SKM-1 (cell line): ENCODE measurements around the gene JAK3.
"Not testable (repeated sequence)": the region's sequence is repeated elsewhere in the genome, so short reads cannot be mapped to it uniquely, and the experiment has no call there.

Experiments
- DNase-seq: peaks from one replicate; lab custom pipeline; 2025; ENCODE audit not compliant: unreplicated experiment; lab: John Stamatoyannopoulos, UW

Gene JAK3

GRCh38 chr19:17807731-17808316 lies 40.0 kb downstream of the JAK3 start:
- DNase-seq: no peak

GRCh38 chr19:17806945-17807344 lies 40.8 kb downstream of the JAK3 start:
- DNase-seq: no peak

GRCh38 chr19:17805427-17805826 lies 42.4 kb downstream of the JAK3 start:
- no peak for DNase-seq

- DNase-seq: no peak
Observed at GRCh38 chr19:17803264-17803896, 44.4 kb downstream of the JAK3 start.

- no peak for DNase-seq
Observed at GRCh38 chr19:17802137-17802858, 45.5 kb downstream of the JAK3 start.

GRCh38 chr19:17798599-17798998 lies 49.2 kb downstream of the JAK3 start:
- DNase-seq: not testable (repeated sequence)

GRCh38 chr19:17797424-17798201 lies 50.2 kb downstream of the JAK3 start:
- no peak for DNase-seq

GRCh38 chr19:17796838-17797423 lies 50.9 kb downstream of the JAK3 start:
- DNase-seq: no peak

- DNase-seq: no peak
Observed at GRCh38 chr19:17796013-17796837, 51.6 kb downstream of the JAK3 start.

GRCh38 chr19:17795495-17795856 lies 52.3 kb downstream of the JAK3 start:
- DNase-seq: no peak

GRCh38 chr19:17794731-17795494 lies 52.9 kb downstream of the JAK3 start, which contains the start of gene B3GNT3:
TSS of gene B3GNT3 (plus strand) at chr19:17795138. CDS start at chr19:17807808, 12,670 bp downstream.
- DNase-seq: no peak

GRCh38 chr19:17794412-17794730 lies 53.4 kb downstream of the JAK3 start:
- no peak for DNase-seq

- no peak for DNase-seq
Observed at GRCh38 chr19:17790059-17790780, 57.6 kb downstream of the JAK3 start.

- no peak for DNase-seq
Observed at GRCh38 chr19:17788632-17789031, 59.1 kb downstream of the JAK3 start.

GRCh38 chr19:17787274-17787913 lies 60.4 kb downstream of the JAK3 start:
- DNase-seq: no peak

GRCh38 chr19:17784201-17785008 lies 63.4 kb downstream of the JAK3 start:
- DNase-seq: peak; percentile 22

- not testable (repeated sequence) for DNase-seq
Observed at GRCh38 chr19:17783721-17784120, 64.1 kb downstream of the JAK3 start.

- no peak for DNase-seq
Observed at GRCh38 chr19:17780781-17781180, 67.0 kb downstream of the JAK3 start.
